Measurements from ENCODE around the gene OR10G6. TPM values are rescaled to one million over a fixed set of nuclear protein-coding genes. Genes with fewer than 3 reads are reported as not detected.

The OR10G6 gene
- total RNA-seq, 1 experiment from 2014 or later: not detected

DNA sequence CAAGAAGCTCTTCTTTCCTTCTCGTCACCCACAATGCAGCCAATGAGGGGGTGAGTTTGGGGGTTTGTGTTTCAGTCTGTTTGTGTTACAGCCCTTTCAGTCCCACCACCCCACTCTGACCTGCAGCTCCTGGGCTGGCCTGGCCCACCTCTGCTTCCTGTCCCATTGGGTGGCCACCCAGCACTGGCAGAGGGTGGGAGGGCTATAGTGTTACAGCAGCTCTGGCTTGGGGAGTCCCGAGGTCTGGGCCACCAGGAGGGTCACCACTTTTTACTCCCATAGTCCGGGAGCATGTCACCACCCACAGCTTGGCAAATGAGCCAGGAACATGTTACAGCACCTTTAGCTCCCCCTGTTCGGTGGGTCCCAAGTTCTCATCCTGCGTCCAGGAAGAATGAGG, 15.7 kb downstream of the OR10G6 start:
- in situ Hi-C loops (cut with HindIII; ENCODE audit: low pct_unique_long_range_greater_than_20kb, low sequenced_read_pairs) (no loop called here), intact Hi-C loops (cut with micrococcal nuclease; ENCODE audit: unreplicated experiment) (no loop called here)
- H3K4me1 ChIP-seq (ENCODE audit: control insufficient read depth, insufficient read depth, low read length): no peaks in the 10 kb centered on the region
- no peak for TF ChIP-seq TCF7L2 (IDR thresholded peaks at IDR 0.05; ENCODE audit: low read depth, low read length)
- TF ChIP-seq POLR2AphosphoS5 (IDR thresholded peaks at IDR 0.05; ENCODE audit: low read depth, low read length): no peak
- TF ChIP-seq SIN3A (IDR thresholded peaks at IDR 0.05; ENCODE audit: borderline replicate concordance, insufficient read depth, low read depth, low read length): no peak
- TF ChIP-seq, protein P1, sequence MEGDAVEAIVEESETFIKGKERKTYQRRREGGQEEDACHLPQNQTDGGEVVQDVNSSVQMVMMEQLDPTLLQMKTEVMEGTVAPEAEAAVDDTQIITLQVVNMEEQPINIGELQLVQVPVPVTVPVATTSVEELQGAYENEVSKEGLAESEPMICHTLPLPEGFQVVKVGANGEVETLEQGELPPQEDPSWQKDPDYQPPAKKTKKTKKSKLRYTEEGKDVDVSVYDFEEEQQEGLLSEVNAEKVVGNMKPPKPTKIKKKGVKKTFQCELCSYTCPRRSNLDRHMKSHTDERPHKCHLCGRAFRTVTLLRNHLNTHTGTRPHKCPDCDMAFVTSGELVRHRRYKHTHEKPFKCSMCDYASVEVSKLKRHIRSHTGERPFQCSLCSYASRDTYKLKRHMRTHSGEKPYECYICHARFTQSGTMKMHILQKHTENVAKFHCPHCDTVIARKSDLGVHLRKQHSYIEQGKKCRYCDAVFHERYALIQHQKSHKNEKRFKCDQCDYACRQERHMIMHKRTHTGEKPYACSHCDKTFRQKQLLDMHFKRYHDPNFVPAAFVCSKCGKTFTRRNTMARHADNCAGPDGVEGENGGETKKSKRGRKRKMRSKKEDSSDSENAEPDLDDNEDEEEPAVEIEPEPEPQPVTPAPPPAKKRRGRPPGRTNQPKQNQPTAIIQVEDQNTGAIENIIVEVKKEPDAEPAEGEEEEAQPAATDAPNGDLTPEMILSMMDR (IDR thresholded peaks at IDR 0.05): no peak
- TF ChIP-seq, protein P2, sequence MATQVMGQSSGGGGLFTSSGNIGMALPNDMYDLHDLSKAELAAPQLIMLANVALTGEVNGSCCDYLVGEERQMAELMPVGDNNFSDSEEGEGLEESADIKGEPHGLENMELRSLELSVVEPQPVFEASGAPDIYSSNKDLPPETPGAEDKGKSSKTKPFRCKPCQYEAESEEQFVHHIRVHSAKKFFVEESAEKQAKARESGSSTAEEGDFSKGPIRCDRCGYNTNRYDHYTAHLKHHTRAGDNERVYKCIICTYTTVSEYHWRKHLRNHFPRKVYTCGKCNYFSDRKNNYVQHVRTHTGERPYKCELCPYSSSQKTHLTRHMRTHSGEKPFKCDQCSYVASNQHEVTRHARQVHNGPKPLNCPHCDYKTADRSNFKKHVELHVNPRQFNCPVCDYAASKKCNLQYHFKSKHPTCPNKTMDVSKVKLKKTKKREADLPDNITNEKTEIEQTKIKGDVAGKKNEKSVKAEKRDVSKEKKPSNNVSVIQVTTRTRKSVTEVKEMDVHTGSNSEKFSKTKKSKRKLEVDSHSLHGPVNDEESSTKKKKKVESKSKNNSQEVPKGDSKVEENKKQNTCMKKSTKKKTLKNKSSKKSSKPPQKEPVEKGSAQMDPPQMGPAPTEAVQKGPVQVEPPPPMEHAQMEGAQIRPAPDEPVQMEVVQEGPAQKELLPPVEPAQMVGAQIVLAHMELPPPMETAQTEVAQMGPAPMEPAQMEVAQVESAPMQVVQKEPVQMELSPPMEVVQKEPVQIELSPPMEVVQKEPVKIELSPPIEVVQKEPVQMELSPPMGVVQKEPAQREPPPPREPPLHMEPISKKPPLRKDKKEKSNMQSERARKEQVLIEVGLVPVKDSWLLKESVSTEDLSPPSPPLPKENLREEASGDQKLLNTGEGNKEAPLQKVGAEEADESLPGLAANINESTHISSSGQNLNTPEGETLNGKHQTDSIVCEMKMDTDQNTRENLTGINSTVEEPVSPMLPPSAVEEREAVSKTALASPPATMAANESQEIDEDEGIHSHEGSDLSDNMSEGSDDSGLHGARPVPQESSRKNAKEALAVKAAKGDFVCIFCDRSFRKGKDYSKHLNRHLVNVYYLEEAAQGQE (IDR thresholded peaks at IDR 0.05; ENCODE audit: insufficient read depth in 1 of 2, low read depth in 2 of 2, low read length in 1 of 2): no peak
- H3K27me3 ChIP-seq (ENCODE audit: control insufficient read depth, insufficient read depth, low read length): no peaks in the 10 kb centered on the region
- BruUV-seq (replicated peaks): no TSS peak
- no peak overlapping the region for H3K4me3 ChIP-seq (ENCODE audit: low read depth in 2 of 2, low read length in 2 of 2)
- H3K36me3 ChIP-seq (ENCODE audit: control insufficient read depth, insufficient read depth, low read length): no peaks in the 10 kb centered on the region
- ATAC-seq (no peak), DNase-seq (ENCODE audit: low read depth, low spot score) (no peak)
- H3K27ac ChIP-seq (ENCODE audit: low read length): no peak overlapping the region
- CTCF ChIA-PET: interaction anchor here (0.6 kb wide), 1 partner anchor 270 kb away, joined by 4 read pairs; no protein-coding TSS in a partner anchor
- POLR2A ChIA-PET: no interaction called here
- no peaks in the 10 kb centered on the region for H3K9me3 ChIP-seq (ENCODE audit: control insufficient read depth, insufficient read depth, low read depth, low read length)

DNA sequence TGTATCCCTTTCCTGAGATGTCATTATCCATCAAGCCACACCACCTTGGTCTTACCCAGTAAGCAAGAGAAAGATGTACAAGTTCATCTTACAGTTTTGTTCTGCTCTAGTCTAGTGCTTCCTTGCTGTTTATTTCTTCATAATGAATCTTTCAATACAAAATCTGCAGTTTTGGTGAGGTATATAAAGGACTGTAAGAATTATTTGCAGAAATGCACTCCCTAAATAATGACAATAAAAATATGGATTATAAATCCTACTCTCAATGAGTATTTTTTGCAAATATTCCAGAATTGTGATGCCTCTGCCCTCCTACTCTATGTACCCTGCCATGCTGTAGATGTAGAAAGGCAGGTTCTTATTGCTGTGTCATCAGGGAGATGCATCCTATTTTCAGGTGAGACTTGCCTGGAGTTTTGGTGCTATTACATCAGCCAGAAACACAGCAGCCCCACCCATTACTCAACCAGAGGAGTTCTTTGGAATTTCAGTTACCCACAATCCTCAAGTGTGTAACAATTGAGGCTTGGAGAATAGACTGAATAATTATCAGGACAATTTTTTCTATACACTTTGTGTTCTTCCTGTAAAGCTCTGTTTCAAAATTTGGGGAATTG, 17.1 kb downstream of the OR10G6 start, which contains the start of gene OR10S1:
Gene OR10S1, minus strand, starts transcription at position 51 of the 617 bp plus-strand sequence. CDS start 117 bp downstream, outside the sequence.
- Histone ChIP-seq H3K4me3 (ENCODE audit: low read depth in 2 of 2, low read length in 2 of 2) (no peak within 1 kb of the TSS), H3K27me3 (ENCODE audit: control insufficient read depth, insufficient read depth, low read length) (no peaks in the 10 kb centered on the region), H3K4me1 (ENCODE audit: control insufficient read depth, insufficient read depth, low read length) (no peaks in the 10 kb centered on the region), H3K36me3 (ENCODE audit: control insufficient read depth, insufficient read depth, low read length) (no peaks in the 10 kb centered on the region), H3K9me3 (ENCODE audit: control insufficient read depth, insufficient read depth, low read depth, low read length) (no peaks in the 10 kb centered on the region), H3K27ac (ENCODE audit: low read length) (no peak within 1 kb of the TSS)
- in situ Hi-C loops (cut with HindIII; ENCODE audit: low pct_unique_long_range_greater_than_20kb, low sequenced_read_pairs) (no loop called here), intact Hi-C loops (cut with micrococcal nuclease; ENCODE audit: unreplicated experiment) (no loop called here)
- no peak for TF ChIP-seq SIN3A (IDR thresholded peaks at IDR 0.05; ENCODE audit: borderline replicate concordance, insufficient read depth, low read depth, low read length)
- TF ChIP-seq TCF7L2 (IDR thresholded peaks at IDR 0.05; ENCODE audit: low read depth, low read length): no peak
- TF ChIP-seq, protein P2 (IDR thresholded peaks at IDR 0.05; ENCODE audit: insufficient read depth in 1 of 2, low read depth in 2 of 2, low read length in 1 of 2): no peak
- TF ChIP-seq, protein P1 (IDR thresholded peaks at IDR 0.05): no peak
- no peak for TF ChIP-seq POLR2AphosphoS5 (IDR thresholded peaks at IDR 0.05; ENCODE audit: low read depth, low read length)
- DNase-seq (ENCODE audit: low read depth, low spot score) (no peak), ATAC-seq (no peak)
- POLR2A ChIA-PET: no interaction called here
- no TSS peak for BruUV-seq (replicated peaks)
- CTCF ChIA-PET: interaction anchor here (0.5 kb wide), 1 partner anchor 438 kb away, joined by 8 read pairs; no protein-coding TSS in a partner anchor

Data from Panc1 (cell line).